A549 (cell line): ENCODE results near the gene VOPP1. TPM values are rescaled to one million over a fixed set of nuclear protein-coding genes. Genes with fewer than 3 reads are reported as not detected.

Experiments used
- ATAC-seq, 2 experiments: fragments of 200-7000 bp in 1 of 2; fragments of >200 bp in 1 of 2; cut with Nextera tagmentation in 1 of 2; cut with Tn5 transposase in 1 of 2; 3 replicates each; pipeline versions ENCODE4 v1.8.0 to v1.9.1; 2018 to 2020; ENCODE audit warnings: mild to moderate bottlenecking in 1 of 2, moderate library complexity in 1 of 2
- CTCF ChIA-PET: fragments of 300-600 bp; sonication (Branson Sonifier 250); formaldehyde crosslinking; extraction: SDS; loops from one replicate; lab custom pipeline; 2021; ENCODE audit warnings: antibody characterized with exemption, inconsistent platforms; lab: Yijun Ruan, JAX
- POLR2A ChIA-PET: fragments of 350-600 bp; formaldehyde crosslinking; extraction: SDS; loops from one replicate; lab custom pipeline; 2021; ENCODE audit warnings: antibody characterized with exemption, inconsistent platforms; lab: Yijun Ruan, JAX
- DNase-seq, 2 experiments: peaks; one replicate each; pipeline versions ENCODE4 v3.0.0 to v3.0.0-alpha.2; 2011 to 2016; ENCODE audit warnings: low read depth in 1 of 2, low spot score in 1 of 2
- FAIRE-seq: peaks from 2 replicates; lab custom pipeline; 2011; peaks lifted over from hg19 to GRCh38; lab: Jason Lieb, UNC
- H3K27ac ChIP-seq, 2 experiments: fragments of >200 bp; sonication (Bioruptor Twin); formaldehyde crosslinking; 3 replicates each; pipeline ENCODE4 v1.5.1; 2016 to 2017
- H3K4me1 ChIP-seq: fragments of >200 bp; sonication (Bioruptor Twin); formaldehyde crosslinking; 3 replicates; pipeline ENCODE4 v1.6.1; 2016
- H3K4me2 ChIP-seq: fragments of >200 bp; sonication (Bioruptor Twin); formaldehyde crosslinking; 3 replicates; pipeline ENCODE4 v1.6.1; 2016
- H3K4me3 ChIP-seq: fragments of >200 bp; sonication (Bioruptor Twin); formaldehyde crosslinking; 3 replicates; pipeline ENCODE4 v1.5.1; 2016
- H3K9me3 ChIP-seq: fragments of >200 bp; sonication (Bioruptor Twin); formaldehyde crosslinking; 3 replicates; pipeline ENCODE4 v1.6.1; 2016
- BCL3 ChIP-seq: fragments of >200 bp; sonication (Bioruptor Twin); formaldehyde crosslinking; IDR thresholded peaks from 3 replicates; pipeline ENCODE4 v1.6.1; 2016
- CBX2 ChIP-seq: fragments of 200-600 bp; sonication (generic); IDR thresholded peaks from 2 replicates; pipeline ENCODE4 v1.6.1; 2016; ENCODE audit warnings: low read depth, mild to moderate bottlenecking, borderline replicate concordance
- CBX8 ChIP-seq: fragments of 200-600 bp; sonication (generic); IDR thresholded peaks from 2 replicates; pipeline ENCODE4 v1.6.1; 2016
- CHD4 ChIP-seq: fragments of 200-600 bp; sonication (generic); IDR thresholded peaks from 2 replicates; pipeline ENCODE4 v1.6.1; 2016; ENCODE audit warnings: antibody characterized with exemption, mild to moderate bottlenecking, borderline replicate concordance
- EHF ChIP-seq: fragments of 250-450 bp; sonication (Bioruptor Pico); IDR thresholded peaks from 2 replicates; pipeline ENCODE4 v1.5.0; 2020; ENCODE audit warnings: mild to moderate bottlenecking
- EP300 ChIP-seq, 2 experiments: fragments of >200 bp; sonication (Bioruptor Twin); formaldehyde crosslinking; IDR thresholded peaks; 2 replicates in 1 of 2; 3 replicates in 1 of 2; pipeline ENCODE4 v1.6.1; 2016 to 2017
- ESRRA ChIP-seq: fragments of 150-350 bp; IDR thresholded peaks from 2 replicates; pipeline ENCODE4 v1.6.1; 2014; ENCODE audit warnings: mild to moderate bottlenecking, low read length, borderline replicate concordance
- FOSB ChIP-seq: fragments of 250-450 bp; sonication (Bioruptor Pico); IDR thresholded peaks from 2 replicates; pipeline ENCODE4 v1.5.0; 2020; ENCODE audit warnings: mild to moderate bottlenecking, moderate library complexity
- FOXS1 ChIP-seq: fragments of 250-450 bp; sonication (Bioruptor Pico); IDR thresholded peaks from 2 replicates; pipeline ENCODE4 v1.5.0; 2020; ENCODE audit warnings: mild to moderate bottlenecking, moderate library complexity
- GATA3 ChIP-seq: IDR thresholded peaks from 2 replicates; pipeline ENCODE4 v1.6.1; 2012; ENCODE audit warnings: borderline replicate concordance
- HDAC2 ChIP-seq: fragments of 200-600 bp; sonication (generic); IDR thresholded peaks from 2 replicates; pipeline ENCODE4 v1.6.1; 2016
- HEYL ChIP-seq: fragments of 250-450 bp; sonication (Bioruptor Pico); IDR thresholded peaks from 2 replicates; pipeline ENCODE4 v1.8.0; 2021; ENCODE audit warnings: mild to moderate bottlenecking, moderate library complexity
- KDM1A ChIP-seq: fragments of 200-600 bp; sonication (generic); IDR thresholded peaks from 2 replicates; pipeline ENCODE4 v1.6.1; 2016; ENCODE audit warnings: low read depth, mild to moderate bottlenecking
- KDM5A ChIP-seq: fragments of 200-600 bp; sonication (generic); IDR thresholded peaks from 2 replicates; pipeline ENCODE4 v1.6.1; 2016; ENCODE audit warnings: antibody characterized with exemption, mild to moderate bottlenecking
- MAFK ChIP-seq: fragments of 450-650 bp; IDR thresholded peaks from 2 replicates; pipeline ENCODE4 v1.6.1; 2014; ENCODE audit not compliant: partially characterized antibody
- MAZ ChIP-seq: fragments of 150-350 bp; IDR thresholded peaks from 2 replicates; pipeline ENCODE4 v1.6.1; 2014; ENCODE audit warnings: antibody characterized with exemption, low read depth, low read length, borderline replicate concordance
- MYC ChIP-seq: IDR thresholded peaks from 2 replicates; pipeline ENCODE4 v1.6.1; 2012; ENCODE audit warnings: mild to moderate bottlenecking, inconsistent platforms, low read length, improper control_type of control experiment, borderline replicate concordance
- NFE2L2 ChIP-seq: fragments of 150-350 bp; conservative IDR thresholded peaks from 2 replicates; pipeline ENCODE4 v1.6.1; 2014; ENCODE audit warnings: low read length
- NPAS2 ChIP-seq: fragments of 250-450 bp; sonication (Bioruptor Pico); IDR thresholded peaks from 2 replicates; pipeline ENCODE4 v1.8.0; 2022; ENCODE audit warnings: mild to moderate bottlenecking, moderate library complexity, borderline replicate concordance
- PBX3 ChIP-seq: IDR thresholded peaks from 2 replicates; pipeline ENCODE4 v1.6.1; 2012
- PHF8 ChIP-seq: fragments of 200-600 bp; sonication (generic); IDR thresholded peaks from 2 replicates; pipeline ENCODE4 v1.6.1; 2016; ENCODE audit warnings: low read depth, mild to moderate bottlenecking, antibody characterized with exemption, moderate library complexity, borderline replicate concordance
- POLR2AphosphoS2 ChIP-seq: conservative IDR thresholded peaks from 2 replicates; pipeline ENCODE4 v1.6.1; 2012; ENCODE audit warnings: low read length, improper control_type of control experiment, inconsistent platforms
- RCOR1 ChIP-seq: fragments of 150-350 bp; IDR thresholded peaks from 2 replicates; pipeline ENCODE4 v1.6.1; 2014; ENCODE audit warnings: antibody characterized with exemption, low read length, low read depth
- RNF2 ChIP-seq: fragments of 200-600 bp; sonication (generic); IDR thresholded peaks from 2 replicates; pipeline ENCODE4 v1.6.1; 2016; ENCODE audit warnings: low read depth, mild to moderate bottlenecking, antibody characterized with exemption, moderate library complexity, borderline replicate concordance
- SREBF2 ChIP-seq: fragments of 450-650 bp; IDR thresholded peaks from 2 replicates; pipeline ENCODE4 v1.6.1; 2014; ENCODE audit warnings: mild to moderate bottlenecking, moderate library complexity
- TFCP2L1 ChIP-seq: fragments of 250-450 bp; sonication (Bioruptor Pico); IDR thresholded peaks from 2 replicates; pipeline ENCODE4 v1.5.0; 2021; ENCODE audit warnings: mild to moderate bottlenecking
- TP53 ChIP-seq: fragments of 250-450 bp; sonication (Bioruptor Pico); IDR thresholded peaks from 2 replicates; pipeline ENCODE4 v1.5.0; 2021; ENCODE audit warnings: mild to moderate bottlenecking, moderate library complexity
- WGBS: methylation state at CpG from one replicate; pipeline ENCODE4 v1.1.6; 2017; ENCODE audit errors: missing lambda C conversion rate; 5-methylcytosine and 5-hydroxymethylcytosine counted together
- polyA plus RNA-seq, 4 experiments: library from polyadenylated mRNA; depleted of rRNA in 3 of 4; stranded (reverse); fragments of >200 nt; fragmentation: RNase III in 1 of 4; extraction: RNeasy Plus Mini Kit Qiagen cat#74134 plus additional on column Dnase treatment in 1 of 4; gene quantifications; 2 replicates in 3 of 4; 3 replicates in 1 of 4; pipeline ENCODE4 v1.2.3, GENCODE V29; 2011 to 2017

VOPP1 gene
- polyA plus RNA-seq, 2 of the 4 experiments (the other 2 are of a cell fraction), result 68.1 to 73.4 TPM

- ChIA-PET CTCF (interaction anchor here (0.9 to 1.0 kb wide), 3 partner anchors 9 to 53 kb away, joined by 3 read pairs; no protein-coding TSS in a partner anchor), POLR2A (no interaction called here)
- Histone ChIP-seq H3K4me1 (no peaks in the 10 kb centered on the region), H3K9me3 (peaks cover 21% of the 10 kb centered on the region), H3K27ac (no peak overlapping the region), H3K4me3 (no peak overlapping the region), H3K4me2 (no peak overlapping the region)
- 90% methylated on average over 8 of the region's 8 CpGs for WGBS
- DNase-seq (no peak), ATAC-seq (no peak), FAIRE-seq (no peak)
- TF ChIP-seq CHD4 (no peak), PBX3 (no peak), KDM1A (no peak), MAZ (no peak), GATA3 (no peak)
Observed at GRCh38 chr7:55468495-55468894, 103.8 kb downstream of the VOPP1 start.

- POLR2A ChIA-PET, result no interaction called here
- Histone ChIP-seq H3K4me2 (no peak overlapping the region), H3K4me1 (no peaks in the 10 kb centered on the region), H3K4me3 (no peak overlapping the region), H3K27ac (no peak overlapping the region), H3K9me3 (peaks cover 32% of the 10 kb centered on the region)
- CTCF ChIA-PET, result no interaction called here
- no peak for TF ChIP-seq HDAC2
- no peak for TF ChIP-seq CHD4
- no peak for TF ChIP-seq PBX3
- no peak for TF ChIP-seq MAFK
- no peak for TF ChIP-seq HEYL (CRISPR knock-in tag)
- no peak for TF ChIP-seq BCL3
- no peak for TF ChIP-seq KDM5A
- TF ChIP-seq CBX2, result no peak
- TF ChIP-seq NPAS2 (CRISPR knock-in tag), result no peak
- TF ChIP-seq PHF8, result no peak
- no peak for TF ChIP-seq KDM1A
- no peak for TF ChIP-seq SREBF2
- no peak for TF ChIP-seq FOXS1 (CRISPR knock-in tag)
- no peak for TF ChIP-seq RNF2
- no peak for TF ChIP-seq POLR2AphosphoS2
- WGBS, result 95% methylated on average over 7 of the region's 7 CpGs
- ATAC-seq (no peak), FAIRE-seq (no peak), DNase-seq (no peak)
Observed at GRCh38 chr7:55467047-55467593, 105.2 kb downstream of the VOPP1 start.

GRCh38 chr7:55465691-55466090 is 106.6 kb downstream of the VOPP1 start:
- H3K4me2 ChIP-seq, result no peak overlapping the region
- POLR2A ChIA-PET, result no interaction called here
- no peak for DNase-seq
- H3K9me3 ChIP-seq, result peaks cover 37% of the 10 kb centered on the region
- CTCF ChIA-PET, result no interaction called here
- H3K4me1 ChIP-seq, result no peaks in the 10 kb centered on the region
- H3K27ac ChIP-seq, result no peak overlapping the region
- ATAC-seq, result no peak
- 87% methylated on average over 2 of the region's 2 CpGs for WGBS
- H3K4me3 ChIP-seq, result no peak overlapping the region
- no peak for TF ChIP-seq TFCP2L1 (CRISPR knock-in tag)
- TF ChIP-seq FOSB (CRISPR knock-in tag), result no peak
- TF ChIP-seq FOXS1 (CRISPR knock-in tag), result no peak
- no peak for TF ChIP-seq CBX8
- no peak for TF ChIP-seq TP53
- TF ChIP-seq EHF, result no peak
- no peak for TF ChIP-seq MYC
- no peak for TF ChIP-seq ESRRA
- TF ChIP-seq HDAC2, result no peak
- TF ChIP-seq MAFK, result no peak
- TF ChIP-seq RCOR1, result no peak
- no peak for TF ChIP-seq NFE2L2
- no peak for TF ChIP-seq EP300 (IDR thresholded peaks at IDR 0.05)
- no peak for FAIRE-seq
